ENCODE measurements around the gene MCU. TPM values are rescaled to one million over a fixed set of nuclear protein-coding genes. Genes with fewer than 3 reads are reported as not detected.

MCU gene
- total RNA-seq, 1 donor from 2014 or later: 12.2 TPM

- intact Hi-C loops (cut with micrococcal nuclease): no loop called here
These were observed 108.8 kb downstream of the MCU start for GRCh38 chr10:72800741-72801092.

GRCh38 chr10:72801263-72801868, 109.4 kb downstream of the MCU start:
- intact Hi-C loops (cut with micrococcal nuclease): no loop called here

- intact Hi-C loops (cut with micrococcal nuclease): no loop called here
These were observed 110.4 kb downstream of the MCU start for GRCh38 chr10:72802332-72802731.

GRCh38 chr10:72802763-72803505, 111.0 kb downstream of the MCU start:
- intact Hi-C loops (cut with micrococcal nuclease): no loop called here

- intact Hi-C loops (cut with micrococcal nuclease): no loop called here
These were observed 116.1 kb downstream of the MCU start for GRCh38 chr10:72808001-72808400.

- intact Hi-C loops (cut with micrococcal nuclease): no loop called here
These were observed 117.1 kb downstream of the MCU start for GRCh38 chr10:72809006-72809405.

- intact Hi-C loops (cut with micrococcal nuclease): no loop called here
These were observed 119.0 kb downstream of the MCU start for GRCh38 chr10:72810976-72811375.

- intact Hi-C loops (cut with micrococcal nuclease): no loop called here
These were observed 120.4 kb downstream of the MCU start for GRCh38 chr10:72812415-72812752.

- intact Hi-C loops (cut with micrococcal nuclease): no loop called here
These were observed 120.9 kb downstream of the MCU start for GRCh38 chr10:72812753-72813430.

GRCh38 chr10:72814099-72814790, 122.3 kb downstream of the MCU start:
- intact Hi-C loops (cut with micrococcal nuclease): no loop called here

GRCh38 chr10:72816565-72816964, 124.6 kb downstream of the MCU start:
- intact Hi-C loops (cut with micrococcal nuclease): no loop called here

- intact Hi-C loops (cut with micrococcal nuclease): no loop called here
These were observed 126.1 kb downstream of the MCU start for GRCh38 chr10:72818076-72818475.

- intact Hi-C loops (cut with micrococcal nuclease): no loop called here
These were observed 127.1 kb downstream of the MCU start for GRCh38 chr10:72819053-72819452.

- intact Hi-C loops (cut with micrococcal nuclease): no loop called here
These were observed 129.7 kb downstream of the MCU start for GRCh38 chr10:72821606-72822005.

GRCh38 chr10:72822342-72822986, 130.5 kb downstream of the MCU start:
- intact Hi-C loops (cut with micrococcal nuclease): no loop called here

- intact Hi-C loops (cut with micrococcal nuclease): no loop called here
These were observed 133.2 kb downstream of the MCU start for GRCh38 chr10:72825163-72825562.

GRCh38 chr10:72826346-72826745, 134.4 kb downstream of the MCU start:
- intact Hi-C loops (cut with micrococcal nuclease): no loop called here

- intact Hi-C loops (cut with micrococcal nuclease): no loop called here
These were observed 136.4 kb downstream of the MCU start for GRCh38 chr10:72828294-72828693.

GRCh38 chr10:72830625-72831024, 138.7 kb downstream of the MCU start:
- intact Hi-C loops (cut with micrococcal nuclease): loop anchor here (5.0 kb wide), 1 partner anchor 203 kb away; the partner anchor contains the start of gene MICU1

- intact Hi-C loops (cut with micrococcal nuclease): loop anchor here (5.0 kb wide), 1 partner anchor 205 kb away; the partner anchor contains the start of gene MICU1
These were observed 139.9 kb downstream of the MCU start for GRCh38 chr10:72831696-72832409.

GRCh38 chr10:72832701-72833100, 140.8 kb downstream of the MCU start:
- intact Hi-C loops (cut with micrococcal nuclease): loop anchor here (5.0 kb wide), 1 partner anchor 205 kb away; the partner anchor contains the start of gene MICU1
